Cardiac atrium fibroblast (primary cell): ENCODE data around the gene HMX3. TPM values are rescaled to one million over a fixed set of nuclear protein-coding genes. Genes with fewer than 3 reads are reported as not detected.

Source experiments
- total RNA-seq: library from RNA; depleted of rRNA; stranded (reverse); fragments of >200 nt; gene quantifications from 2 replicates; pipeline ENCODE4 v1.2.3, GENCODE V29; 2015

Gene HMX3
- not detected in 2 replicates for total RNA-seq

DNA sequence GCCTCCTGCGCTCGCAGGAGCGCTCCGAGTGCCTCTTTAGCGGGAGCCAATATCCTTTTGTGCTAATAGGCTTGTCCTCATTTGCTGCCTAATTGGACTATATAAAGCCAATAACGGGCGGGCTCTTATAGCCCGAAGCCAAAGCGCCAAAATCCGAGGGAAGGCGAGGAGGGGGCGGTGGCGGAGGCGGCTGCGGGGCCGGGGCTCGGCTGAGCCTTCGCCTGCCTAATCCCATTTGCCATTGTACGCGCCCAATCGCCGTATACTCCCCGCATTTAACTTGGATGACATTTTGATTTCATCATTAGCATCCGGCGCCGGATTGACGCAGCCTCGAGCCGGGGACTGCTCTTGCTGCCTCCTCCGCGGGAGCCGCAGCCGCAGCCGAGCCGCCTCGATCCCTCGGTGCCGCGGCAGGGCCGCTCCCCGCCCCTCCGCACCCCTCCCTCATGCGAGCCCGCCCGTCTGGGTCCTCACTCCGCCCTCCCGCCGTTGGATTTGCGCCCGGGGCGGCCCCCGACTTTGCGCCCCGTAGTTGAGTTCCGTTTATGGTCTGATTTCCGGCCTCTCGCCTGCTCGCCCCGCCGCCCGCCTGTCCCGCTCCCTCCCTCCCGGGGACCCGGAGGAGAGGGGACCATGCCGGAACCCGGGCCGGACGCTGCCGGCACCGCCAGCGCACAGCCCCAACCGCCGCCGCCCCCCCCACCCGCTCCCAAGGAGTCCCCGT, at the start of gene HMX3:
HMX3 (plus strand) TSS at position 556 of the 727 bp plus-strand sequence; CDS start at position 637, 81 bp downstream.

DNA sequence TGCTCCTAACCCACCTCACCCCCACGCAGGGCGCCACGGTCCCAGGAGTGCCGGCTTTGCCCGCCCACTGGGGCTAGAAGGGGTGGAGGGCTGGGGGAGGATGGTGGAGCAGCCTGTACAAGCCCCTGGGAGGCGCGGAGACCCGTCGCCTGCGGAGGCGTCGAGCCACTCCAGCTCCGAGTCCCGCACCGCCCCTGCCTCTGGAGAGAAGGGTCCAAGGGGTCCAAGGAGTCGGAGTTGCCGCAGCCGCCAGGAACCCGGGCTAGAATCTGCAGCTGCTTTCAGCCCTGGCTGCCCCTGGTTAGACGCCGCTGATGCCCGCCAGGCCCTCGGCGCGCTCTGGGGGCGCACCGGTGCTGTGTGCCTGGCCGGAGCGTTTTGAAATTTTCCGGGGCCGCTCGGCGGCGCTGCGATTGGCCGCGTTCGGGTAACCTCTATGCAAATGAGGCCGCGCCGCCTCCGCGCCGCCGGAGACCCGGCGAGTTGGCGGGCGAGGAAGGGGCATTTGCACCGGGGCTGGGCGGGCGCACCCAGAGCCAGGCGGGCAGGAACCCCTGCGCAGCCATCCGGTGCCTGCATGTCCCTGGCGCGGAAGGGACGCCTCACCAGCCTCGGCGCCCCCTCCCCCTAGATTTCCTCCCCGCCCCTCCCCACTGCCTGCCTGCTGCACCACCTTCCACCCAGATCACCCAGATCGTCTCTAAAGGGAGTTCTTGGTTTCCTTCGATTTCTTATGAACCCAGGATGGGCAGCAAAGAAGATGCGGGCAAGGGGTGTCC, 12.1 kb downstream of the HMX3 start, which contains the start of gene HMX2:
HMX2 (plus strand) TSS at position 502 of the 779 bp plus-strand sequence; CDS start at position 745, 243 bp downstream.

DNA sequence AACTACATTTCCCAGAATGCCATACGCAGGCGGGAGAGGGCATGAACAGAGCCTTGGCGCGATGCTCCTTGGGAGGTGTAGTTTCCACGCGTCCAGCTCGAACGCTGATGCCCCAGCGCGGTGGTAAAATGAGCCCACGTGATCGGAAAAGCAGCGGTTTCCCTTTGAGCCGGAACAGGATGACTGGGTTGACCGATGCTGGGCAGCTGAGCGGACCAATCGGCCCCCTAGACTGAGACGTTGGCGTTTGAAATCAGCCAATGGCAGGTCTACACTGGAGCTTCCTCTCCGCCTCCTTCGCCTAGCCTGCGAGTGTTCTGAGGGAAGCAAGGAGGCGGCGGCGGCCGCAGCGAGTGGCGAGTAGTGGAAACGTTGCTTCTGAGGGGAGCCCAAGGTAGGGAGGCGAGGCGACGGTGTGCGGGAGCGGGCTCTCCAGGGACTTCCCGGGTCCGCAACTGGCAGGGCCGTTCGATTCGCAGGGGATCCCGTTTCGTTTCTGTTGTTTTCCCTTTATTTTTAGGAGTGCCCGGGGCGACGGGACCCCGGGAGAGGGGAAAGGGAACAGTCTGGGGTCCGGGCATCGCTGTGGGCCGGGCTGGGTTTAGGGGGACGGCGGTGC, 18.4 kb downstream of the HMX3 start, which contains the start of gene BUB3:
BUB3 (plus strand) TSS at position 311 of the 619 bp plus-strand sequence. CDS start 516 bp downstream, outside the sequence.

Other genes starting within 250 kb of the HMX3 start
- gene FAM24A, start 225.4 kb upstream of the HMX3 start, total RNA-seq: not detected in 2 replicates
- gene C10orf88, start 181.7 kb upstream of the HMX3 start, total RNA-seq: 4.7 and 8.3 TPM in 2 replicates
- 0.36 and 4.9 TPM in 2 replicates for gene PSTK, start 155.6 kb upstream of the HMX3 start, total RNA-seq
- 1.8 and 3.7 TPM in 2 replicates for gene IKZF5, start 127.2 kb upstream of the HMX3 start, total RNA-seq
- 4.2 and 7.1 TPM in 2 replicates for gene ACADSB, start 127.0 kb upstream of the HMX3 start, total RNA-seq
- gene HMX2, start 12.2 kb downstream of the HMX3 start, total RNA-seq: not detected in 2 replicates
- gene BUB3, start 18.4 kb downstream of the HMX3 start, total RNA-seq: 113 and 115 TPM in 2 replicates